Stimulated activated CD8-positive, alpha-beta memory T cell treated with anti-CD3 and anti-CD28 coated beads, Interleukin-12 subunit alpha, Interleukin-12 subunit beta, amount 100 ng/mL, for 1 hour (primary cell): ENCODE results near the gene MAP2K2.

Source experiments
- DNase-seq: peaks from one replicate; pipeline ENCODE4 v3.0.0-alpha.2; 2020; ENCODE audit warnings: low read depth

The MAP2K2 gene

DNA sequence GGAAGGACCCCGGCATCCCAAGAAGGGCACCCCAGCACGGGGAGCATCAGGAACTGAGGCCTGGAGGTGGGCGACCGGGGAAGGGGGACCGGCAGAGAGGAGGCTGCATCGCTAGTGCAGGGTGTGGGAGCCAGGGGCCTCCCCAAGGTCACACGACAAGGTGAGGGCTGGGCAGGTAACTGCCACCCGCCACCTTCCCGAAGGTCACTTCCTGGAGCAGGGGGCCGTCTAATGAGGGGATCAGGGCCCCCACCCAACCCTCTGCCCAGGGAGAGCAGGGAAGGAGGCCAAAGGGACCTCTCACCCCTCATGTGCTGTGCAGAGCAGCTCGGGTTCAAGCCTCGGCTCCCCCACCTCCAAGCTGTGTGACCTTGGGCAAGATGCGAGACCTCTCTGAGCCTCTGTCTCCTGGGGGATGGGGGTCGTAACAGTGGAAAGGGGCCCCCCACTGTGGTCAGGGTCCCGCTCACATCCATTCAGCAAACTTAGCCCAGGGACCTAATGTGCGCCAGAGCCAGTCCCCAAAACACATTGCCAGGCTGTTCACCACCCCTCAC is 63.2 kb downstream of the MAP2K2 start:
- no peak for DNase-seq

DNA sequence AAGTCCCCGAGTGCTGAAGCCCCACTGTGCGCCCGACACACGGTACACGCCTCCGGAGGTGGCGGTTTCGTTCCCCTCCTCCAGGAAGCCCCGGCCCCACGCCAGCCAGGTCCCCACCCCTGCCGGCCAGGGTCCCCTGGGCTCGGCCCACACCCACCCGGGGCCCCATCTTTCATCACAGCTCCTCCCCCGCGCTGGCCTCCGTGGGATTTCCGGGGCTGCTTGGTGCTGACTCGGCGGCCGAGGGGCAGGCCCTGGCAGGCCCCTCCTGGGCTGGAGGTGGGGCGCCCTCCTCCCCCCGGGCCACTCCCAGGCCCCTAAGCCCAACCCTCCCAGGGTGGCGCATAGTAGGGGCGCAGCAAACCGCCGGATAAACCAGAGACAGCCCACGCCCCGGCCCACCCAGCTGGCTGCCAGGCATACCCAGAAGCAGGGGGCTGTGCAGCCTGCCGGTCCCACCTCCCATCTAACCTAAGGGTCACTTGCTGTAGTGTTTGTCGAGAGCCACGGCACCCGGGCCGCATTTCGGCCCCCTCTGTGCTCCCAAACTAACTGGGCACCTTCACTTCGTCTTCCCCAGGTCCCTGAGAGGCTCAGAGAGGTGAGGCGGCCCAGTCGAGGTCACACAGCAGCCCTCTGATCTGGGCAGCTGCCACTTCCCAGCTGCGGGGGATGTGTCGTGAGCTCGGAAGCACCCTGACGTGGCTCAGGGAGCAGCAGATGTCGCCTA is 63.9 kb downstream of the MAP2K2 start:
- DNase-seq, result peak; percentile 48

DNA sequence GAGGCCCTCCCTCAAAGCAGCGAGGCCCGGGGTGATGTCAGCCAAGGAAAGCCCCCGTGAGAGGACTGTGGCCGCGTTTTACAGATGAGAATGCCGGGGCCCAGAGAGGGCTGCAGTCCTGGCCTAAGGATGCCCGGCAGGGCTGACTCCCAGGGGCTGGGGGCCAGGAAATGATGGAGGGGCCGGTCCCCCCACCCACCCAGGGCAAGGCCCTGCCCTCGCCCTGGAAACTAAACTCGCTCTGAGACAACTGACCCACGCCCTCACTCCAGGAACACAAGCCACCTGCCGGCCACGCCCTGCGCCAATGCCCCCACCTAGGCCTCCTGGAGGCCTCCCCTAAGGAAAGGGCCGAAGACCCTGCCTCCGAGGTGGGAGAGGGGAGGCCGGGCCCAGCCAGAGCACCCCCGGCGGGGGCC is 64.5 kb downstream of the MAP2K2 start:
- DNase-seq, result no peak

DNA sequence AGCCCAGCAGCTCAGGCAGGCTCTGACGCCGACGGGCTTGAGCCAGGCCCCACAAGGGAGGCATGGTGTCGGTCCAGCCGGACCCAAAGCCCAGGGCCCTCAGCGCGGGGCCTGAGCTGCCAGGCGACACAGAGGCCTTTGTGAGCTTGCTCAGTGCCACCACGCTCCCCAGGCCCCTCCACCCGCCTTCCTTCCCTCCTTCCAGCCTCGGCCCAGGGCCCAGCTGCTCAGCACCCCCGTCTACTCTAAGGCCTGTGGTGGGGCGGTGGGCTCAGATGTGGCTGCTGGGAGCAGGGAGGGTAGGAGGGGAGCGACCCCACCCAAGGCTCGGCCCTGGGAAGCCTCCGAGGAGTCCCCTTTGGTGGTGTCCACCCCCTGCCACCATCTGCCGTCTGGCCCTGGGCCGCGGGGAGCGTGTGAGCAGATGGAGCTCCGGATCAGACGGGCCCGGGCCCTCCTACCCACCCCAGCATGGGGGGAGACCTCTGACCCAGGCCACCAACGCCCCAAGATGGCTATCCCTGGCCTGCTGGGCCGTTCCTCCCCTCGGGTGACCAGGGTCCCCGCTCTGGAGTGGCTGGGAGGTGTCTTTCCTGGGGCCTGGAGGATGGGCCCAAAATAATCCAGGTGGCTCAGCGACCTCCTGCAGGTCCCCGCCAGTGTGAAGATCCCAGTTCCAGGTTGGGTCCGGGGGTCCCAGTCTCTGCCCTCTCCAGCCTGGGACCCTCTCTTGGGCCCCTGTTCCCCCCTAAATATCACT is 65.0 kb downstream of the MAP2K2 start:
- no peak for DNase-seq

DNA sequence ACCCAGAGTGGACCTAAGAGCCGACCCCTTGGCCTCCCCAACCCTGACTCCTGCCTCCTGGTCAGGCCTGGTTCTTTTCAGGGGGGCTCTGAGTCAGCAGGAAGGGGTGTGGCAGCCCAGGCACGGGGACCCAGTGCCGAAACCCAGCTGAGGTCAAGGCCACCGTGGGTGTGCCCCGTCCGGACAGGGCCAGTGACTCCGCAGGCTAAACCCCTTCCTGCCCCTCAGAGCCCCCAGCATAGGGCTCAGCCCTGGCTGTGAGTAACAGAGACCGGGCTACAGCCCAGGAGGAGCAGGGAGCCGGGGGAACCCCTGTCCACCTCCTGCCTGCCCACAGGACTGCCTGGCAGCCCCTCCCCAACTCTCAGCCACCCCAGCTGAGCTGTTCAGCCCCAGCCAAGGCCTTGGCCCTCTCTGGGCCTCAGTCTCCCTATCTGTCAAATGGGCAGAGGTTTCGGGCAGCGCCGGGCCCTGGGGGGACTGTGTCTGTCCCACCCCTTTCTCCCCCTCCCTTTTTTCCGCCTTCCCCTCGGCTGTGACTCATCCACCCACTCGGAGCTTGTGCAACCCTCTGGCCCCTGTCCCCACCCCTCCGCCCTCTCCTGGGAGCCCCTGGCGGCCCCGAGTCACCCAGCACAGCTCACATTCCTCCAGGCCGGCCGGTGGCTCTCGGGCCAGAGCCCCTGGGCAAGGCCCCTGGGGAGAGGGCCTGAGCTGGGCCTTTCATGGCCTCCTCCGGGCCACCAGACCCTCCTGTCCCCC is 65.8 kb downstream of the MAP2K2 start:
- DNase-seq, result peak; percentile 44

DNA sequence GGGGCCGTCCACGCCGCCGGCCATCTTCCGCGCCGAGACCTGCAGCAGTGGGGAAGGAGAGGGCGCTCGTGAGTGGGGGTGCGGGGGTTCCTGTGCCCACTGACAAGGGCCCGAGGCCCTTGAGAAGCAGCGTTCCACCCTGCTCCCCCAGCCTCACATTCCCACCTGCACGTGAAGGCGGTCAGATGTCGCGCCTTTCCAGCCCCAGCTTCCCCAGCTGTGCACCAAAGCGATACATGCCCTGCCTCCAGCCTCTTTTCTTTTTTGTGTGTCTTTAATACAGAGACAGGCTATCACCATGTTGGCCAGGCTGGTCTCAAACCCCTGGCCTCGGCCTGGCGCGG is 68.7 kb downstream of the MAP2K2 start:
- no peak for DNase-seq

DNA sequence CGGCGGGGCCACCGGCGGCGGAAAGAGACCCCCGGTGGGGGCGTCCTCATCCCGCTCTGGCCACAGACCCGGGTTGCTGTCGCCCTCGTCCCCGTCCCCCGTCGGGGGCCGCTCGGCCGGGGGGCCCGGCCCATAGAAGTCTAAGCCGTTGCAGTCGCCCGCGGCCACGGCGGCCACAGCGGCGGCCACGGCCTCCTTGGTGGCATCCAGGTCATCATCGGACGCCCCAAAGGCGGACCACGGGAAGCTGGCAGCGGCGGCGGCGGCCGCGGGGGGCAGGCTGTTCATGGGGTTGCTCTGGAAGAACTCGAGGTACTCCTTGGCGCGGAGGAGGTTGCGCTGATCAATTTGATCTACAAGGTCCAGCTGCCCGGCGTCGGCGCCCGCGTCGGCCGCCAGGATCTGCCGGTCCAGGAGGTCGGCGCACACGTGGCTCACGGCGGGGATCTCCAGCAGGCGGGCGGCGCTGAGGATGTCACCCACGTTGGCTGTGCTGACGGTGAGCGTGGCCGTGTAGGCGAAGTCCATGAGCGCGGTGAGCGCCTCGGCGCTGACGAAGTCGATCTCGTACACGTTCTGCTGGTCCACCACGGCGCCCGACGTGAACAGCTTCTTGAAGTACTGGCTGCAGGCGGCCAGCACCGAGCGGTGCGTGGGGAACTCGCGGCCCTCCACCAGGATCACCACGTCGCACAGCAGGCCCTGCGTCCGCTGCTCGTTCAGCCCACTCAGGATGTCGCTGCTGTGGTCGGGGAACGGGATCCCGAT is 69.3 kb downstream of the MAP2K2 start:
- no peak for DNase-seq

DNA sequence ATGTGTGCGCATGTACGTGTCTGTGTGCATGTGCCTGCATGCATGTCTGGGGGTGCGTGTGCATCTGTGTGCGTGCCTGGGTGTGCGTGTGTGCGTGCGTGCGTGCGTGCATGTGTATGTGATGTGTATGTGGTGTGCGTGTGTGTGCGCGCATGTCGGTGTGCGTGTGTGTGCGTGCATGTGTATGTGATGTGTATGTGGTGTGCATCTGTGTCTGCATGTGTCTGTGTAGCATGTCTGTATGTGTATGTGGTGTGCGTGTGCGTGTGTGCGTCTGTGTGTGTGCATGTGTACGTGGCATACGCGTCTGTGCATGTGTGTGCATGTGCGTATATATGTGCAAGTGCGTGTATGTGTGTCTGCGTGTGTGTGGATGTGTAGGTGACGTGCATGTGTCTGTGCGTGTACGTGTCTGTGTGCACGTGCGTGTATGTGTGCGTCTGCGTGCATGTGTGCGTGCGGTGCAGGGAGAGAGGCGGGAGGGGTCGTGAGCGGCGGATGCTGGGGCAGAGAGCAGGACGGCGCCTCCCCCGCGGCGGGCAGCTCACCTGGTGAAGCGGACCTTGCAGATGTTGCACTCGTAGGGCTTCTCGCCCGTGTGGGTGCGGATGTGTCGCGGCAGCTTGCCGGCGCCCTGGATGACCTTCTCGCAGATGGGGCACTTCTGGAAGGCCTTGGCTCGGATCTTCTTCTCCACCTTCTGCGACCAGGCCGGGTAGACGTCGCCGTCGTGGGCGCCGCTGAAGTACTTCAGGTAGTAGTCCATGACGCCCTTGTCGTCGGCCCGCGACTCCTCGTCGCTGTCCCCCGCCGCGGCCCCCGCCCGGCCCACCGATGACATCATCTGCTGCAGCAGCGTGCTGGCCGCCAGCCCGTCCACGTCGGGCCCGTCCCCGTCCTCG is 70.2 kb downstream of the MAP2K2 start:
- DNase-seq, result no peak

DNA sequence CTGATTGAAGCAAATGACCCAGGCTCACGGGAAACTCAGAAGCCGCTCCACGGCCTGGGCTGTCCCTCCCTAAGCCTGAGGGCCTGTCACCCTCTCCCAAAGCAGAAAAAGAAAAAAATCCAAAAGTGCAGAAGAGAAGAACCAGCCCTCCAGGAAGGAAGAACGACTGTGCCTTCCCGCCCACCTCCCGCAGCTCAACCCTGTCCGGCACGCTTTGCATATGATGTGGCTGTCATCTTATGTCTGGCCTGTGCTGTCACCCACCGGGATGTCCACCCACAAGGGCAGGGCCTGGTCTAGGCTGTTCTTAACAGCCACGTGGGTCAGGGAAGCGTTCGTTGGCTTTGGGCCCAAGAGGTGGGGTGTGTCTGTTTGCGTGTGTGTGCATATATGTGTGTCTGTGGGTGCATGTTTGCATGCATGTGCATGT is 70.9 kb downstream of the MAP2K2 start:
- no peak for DNase-seq

DNA sequence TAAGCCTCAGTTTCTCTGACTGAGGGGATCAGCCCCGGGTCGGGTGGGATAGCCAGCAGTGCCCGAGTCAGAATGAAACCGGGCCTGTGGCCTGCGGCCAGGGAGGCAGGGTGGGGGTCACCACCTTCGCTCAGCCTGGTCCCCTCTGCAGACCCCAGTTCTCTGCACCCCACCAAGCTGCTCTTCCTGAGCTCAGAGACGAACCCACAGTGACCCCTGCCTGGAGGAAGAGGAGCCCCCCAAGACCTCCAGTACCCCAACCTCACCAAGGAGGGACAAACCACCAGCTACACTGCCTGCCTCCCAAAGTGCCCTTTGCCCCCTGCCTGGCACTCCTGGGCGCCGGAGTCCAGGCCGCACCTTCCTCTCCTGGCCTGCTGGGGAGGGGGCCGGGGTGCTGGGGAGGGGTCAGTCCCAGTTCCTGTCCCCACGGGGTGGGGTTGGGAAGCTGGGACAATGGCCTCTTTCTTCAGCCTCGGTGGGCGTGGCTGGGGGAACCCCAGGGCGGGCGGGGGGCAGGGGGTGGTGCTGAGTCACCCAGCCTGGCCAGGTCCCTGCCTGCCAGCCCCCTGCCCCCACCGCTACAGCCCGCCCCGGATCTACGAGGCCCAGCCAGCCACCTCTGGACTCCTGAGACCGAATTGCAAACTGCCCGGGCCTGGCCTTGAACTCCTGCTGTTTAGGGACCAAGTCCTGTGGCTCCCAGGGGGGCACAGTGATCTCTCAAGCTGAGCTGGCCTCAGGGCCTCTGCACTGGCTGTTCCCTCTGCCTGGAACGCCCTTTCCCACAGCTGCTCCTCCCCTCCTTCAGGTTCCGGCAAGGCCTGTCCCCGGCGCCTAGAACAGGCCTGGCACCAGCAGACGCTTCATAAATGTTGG is 71.6 kb downstream of the MAP2K2 start:
- no peak for DNase-seq

DNA sequence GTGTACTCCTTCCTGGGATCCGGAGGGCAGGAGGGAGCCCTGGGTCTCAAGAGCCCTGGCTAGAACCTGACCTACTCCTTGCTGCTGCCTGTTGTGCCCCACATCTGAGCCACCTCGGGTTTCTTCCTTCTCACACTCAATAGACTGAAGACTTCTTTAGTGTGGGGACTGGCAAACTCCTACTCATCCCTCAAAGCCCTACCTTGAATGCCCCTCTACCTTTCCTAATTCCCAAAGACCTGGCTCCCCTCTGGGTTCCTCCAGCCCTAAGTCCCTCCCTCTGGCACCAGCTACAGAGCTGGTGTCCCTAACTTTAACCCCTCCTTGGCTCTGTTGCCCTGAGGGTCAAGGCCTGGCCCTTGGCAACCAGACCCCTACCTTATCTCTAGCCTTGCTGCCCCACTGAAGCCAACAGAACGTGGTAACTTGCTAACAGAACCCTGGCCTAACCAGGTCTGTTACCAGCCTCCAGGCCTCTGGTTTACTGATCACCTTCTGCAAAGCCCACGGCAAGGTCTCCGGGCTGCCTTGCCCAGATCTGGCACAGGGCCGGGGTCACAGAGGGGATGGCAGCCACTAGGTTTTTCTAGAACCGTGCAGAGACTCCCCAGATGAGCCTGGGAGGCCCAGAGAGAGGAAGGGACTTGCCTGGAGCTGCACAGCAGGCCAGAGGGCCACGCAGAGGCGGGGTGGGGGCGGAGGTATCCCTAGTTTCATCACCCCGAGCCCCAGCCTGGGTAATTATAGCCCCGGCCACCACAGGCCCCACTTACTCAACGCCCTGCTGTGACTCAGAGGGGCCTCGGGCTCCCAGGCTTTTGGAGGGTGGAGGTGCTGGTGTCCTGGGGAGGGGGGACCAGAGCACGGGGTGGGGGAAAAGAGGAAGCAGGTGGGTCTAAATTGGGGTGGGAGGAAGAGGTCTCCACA is 72.5 kb downstream of the MAP2K2 start:
- DNase-seq, result no peak

DNA sequence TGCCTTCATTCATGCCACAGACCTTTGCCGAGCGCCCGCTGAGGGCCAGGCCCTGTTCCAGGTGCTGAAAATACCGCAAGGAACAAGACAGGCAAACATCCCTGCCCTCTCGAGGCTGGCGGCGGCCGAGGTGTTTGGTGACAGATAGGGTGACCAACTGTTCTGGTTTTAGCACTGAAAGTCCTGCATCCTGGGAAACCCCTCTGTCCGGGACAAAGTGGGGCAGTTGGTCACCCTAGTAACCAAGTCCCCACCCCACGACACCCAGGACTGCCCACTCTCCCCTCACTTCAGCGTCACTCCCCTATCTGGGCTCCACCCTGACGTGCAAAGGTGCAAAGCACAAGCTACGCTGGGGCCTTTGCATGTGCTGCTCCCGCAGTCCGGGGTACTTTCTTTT is 74.5 kb downstream of the MAP2K2 start:
- no peak for DNase-seq

DNA sequence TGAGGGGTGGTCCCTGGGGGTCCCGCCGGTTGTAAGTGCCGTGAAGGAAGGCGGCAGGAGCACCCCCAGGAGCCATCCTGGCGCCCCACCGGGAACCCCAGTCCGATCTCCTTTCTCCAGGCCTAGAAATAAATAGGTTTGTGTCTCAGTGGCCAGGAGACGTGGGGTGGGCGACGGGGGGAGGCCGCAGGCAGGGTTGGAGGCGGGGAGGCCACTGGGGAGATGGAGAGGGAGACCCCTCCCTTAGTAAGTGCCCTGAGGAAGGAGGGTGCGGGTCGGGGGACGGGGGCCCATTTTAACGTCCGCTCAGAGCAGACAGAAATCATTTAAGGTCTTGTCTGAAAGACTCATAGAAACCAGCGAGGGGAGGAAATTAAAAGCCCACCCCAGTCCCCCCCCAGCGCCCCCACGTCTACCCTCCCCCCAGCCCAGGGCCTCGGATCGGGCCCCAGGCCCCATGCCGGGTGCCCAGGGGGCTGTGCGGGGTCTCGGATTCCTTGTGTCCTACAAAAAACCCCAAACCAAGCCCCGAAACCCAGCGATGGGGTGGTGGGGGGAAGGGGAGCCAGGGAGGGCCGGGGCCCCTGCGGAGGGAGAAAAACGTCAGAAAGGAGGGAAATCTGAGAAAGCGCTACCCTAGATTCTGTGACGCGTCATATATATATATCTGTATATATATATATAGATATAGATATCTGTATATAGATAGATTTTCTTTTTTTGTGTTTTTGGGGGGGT is 76.8 kb downstream of the MAP2K2 start:
- DNase-seq, result no peak

DNA sequence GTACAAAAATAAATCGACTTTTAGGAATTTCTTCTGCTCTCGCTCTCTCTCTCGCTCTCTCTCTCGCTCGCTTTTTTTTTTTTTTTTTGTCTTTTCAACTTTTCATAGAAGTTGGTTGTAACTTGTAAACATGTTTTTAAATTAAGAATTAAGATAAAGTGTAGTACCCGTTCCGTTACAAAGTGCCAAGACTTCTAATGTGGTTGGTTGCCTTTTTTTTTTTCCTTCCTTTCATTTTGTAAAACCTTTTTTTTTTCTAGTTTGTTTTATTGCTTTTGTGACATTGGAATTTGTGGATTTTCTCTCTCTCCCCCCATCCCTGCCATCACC is 77.6 kb downstream of the MAP2K2 start:
- no peak for DNase-seq

DNA sequence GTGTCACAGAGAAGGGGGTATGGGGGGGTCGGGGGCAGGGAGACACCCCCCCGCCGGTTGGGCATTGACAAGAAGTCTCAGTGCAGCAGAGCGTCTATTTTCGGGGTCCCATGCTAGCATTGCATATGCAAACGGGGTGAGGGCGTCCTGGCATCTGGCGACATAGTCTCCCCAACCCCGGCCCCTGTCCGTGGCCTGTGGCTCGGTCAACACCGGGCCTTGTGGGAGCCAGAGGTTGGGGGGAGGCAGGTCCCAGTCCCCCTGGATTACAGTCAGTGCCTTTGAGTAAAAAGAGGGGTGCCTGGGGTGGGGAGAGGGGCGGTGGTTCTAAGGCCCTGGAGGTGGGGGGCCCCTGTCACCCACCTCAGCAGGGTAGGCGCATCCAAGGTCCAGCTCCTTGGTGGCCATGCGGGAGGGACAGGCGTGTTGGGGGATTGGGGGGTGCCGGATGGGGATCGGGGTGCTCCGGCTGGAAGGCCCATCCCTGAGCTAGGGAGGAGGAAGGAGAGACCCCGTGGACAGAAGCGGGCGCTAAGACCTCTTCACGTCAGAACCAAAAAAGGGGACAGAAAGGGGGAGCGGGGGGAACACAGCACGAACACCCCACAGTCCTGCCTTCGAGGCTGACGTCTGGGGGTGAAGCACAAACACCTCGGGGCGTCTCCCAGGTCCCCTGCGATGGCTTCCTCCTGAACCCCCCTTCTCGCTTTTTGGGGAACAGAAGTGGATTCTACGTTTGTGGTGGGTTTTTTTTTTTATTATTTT is 78.1 kb downstream of the MAP2K2 start:
- no peak for DNase-seq

DNA sequence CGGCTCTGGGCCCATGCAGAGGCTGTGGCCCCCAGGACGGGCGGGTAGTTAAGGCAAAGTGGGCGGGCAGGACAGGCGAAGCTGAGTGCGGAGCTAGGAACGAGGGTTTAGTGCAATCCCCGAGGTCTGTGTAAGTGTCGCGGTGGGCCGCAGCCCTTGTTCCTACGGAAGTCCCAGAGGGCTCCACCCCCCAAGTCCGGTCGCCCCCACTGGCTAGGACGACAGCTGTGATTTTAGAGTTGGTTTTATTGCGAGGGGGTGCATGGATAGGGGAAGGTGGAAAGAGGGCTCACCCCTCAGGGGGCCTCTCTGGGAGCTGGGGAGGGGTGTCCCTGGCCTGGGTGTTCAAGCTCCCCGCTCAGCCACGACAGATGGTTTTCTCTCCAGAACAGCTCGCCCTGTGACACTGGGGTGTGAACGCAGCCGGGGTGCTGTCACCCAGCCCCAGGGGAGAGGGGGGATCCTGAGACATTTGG is 78.9 kb downstream of the MAP2K2 start:
- no peak for DNase-seq
